ENCODE measurements around the gene CHSY3.

DNA sequence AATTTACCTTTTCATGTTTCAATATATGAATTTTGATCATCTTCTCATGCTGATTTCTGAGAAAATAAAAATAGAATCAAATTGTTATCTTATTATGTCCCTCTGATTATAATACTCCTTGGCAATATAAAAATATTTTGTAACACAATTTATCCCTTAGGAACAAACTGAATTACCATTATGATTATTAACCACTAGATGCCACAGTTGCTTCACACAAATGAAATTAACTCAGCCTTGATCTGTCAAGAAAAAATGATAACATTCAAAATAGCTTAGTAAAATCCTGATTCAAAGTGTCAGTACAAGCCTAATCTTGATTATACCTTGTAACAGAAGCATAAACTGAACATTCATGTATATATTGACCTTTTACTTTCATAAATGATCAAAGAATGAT lies 4.8 kb upstream of the CHSY3 start:
- TF ChIP-seq CTCF (IDR thresholded peaks at IDR 0.05; ENCODE audit: insufficient read depth, low read depth, low read length) (peak; percentile 37), EZH2 (IDR thresholded peaks at IDR 0.05; ENCODE audit: insufficient read depth, low read length) (no peak)
